ENCODE results near the gene PTTG1IP. TPM values are rescaled to one million over a fixed set of nuclear protein-coding genes. Genes with fewer than 3 reads are reported as not detected.

Gene PTTG1IP
- total RNA-seq, 1 donor from 2014 or later, result 143 TPM

GRCh38 chr21:44911068-44911383, 37.5 kb upstream of the PTTG1IP start:
- intact Hi-C loops (cut with micrococcal nuclease), result no loop called here
- no peak for ATAC-seq
- no peak for DNase-seq

- intact Hi-C loops (cut with micrococcal nuclease), result no loop called here
- DNase-seq, result no peak
- no peak for ATAC-seq
These were observed 37.0 kb upstream of the PTTG1IP start for GRCh38 chr21:44910229-44911067.

- intact Hi-C loops (cut with micrococcal nuclease), result no loop called here
- ATAC-seq, result no peak
- DNase-seq, result no peak
These were observed 36.2 kb upstream of the PTTG1IP start for GRCh38 chr21:44909719-44910118.

- no peak for DNase-seq
- ATAC-seq, result no peak
- intact Hi-C loops (cut with micrococcal nuclease), result no loop called here
These were observed 35.4 kb upstream of the PTTG1IP start for GRCh38 chr21:44908908-44909307.

GRCh38 chr21:44907966-44908895, 34.7 kb upstream of the PTTG1IP start:
- ATAC-seq (peak; percentile 4), DNase-seq (peak; percentile 52)
- intact Hi-C loops (cut with micrococcal nuclease), result no loop called here

- ATAC-seq (no peak), DNase-seq (no peak)
- intact Hi-C loops (cut with micrococcal nuclease), result no loop called here
These were observed 33.9 kb upstream of the PTTG1IP start for GRCh38 chr21:44907225-44907965.

GRCh38 chr21:44905728-44906090, 32.2 kb upstream of the PTTG1IP start:
- ATAC-seq (peak; percentile 30), DNase-seq (peak; percentile 32)
- intact Hi-C loops (cut with micrococcal nuclease), result no loop called here

GRCh38 chr21:44905016-44905727, 31.7 kb upstream of the PTTG1IP start:
- intact Hi-C loops (cut with micrococcal nuclease), result no loop called here
- peak; percentile 17 for DNase-seq
- no peak for ATAC-seq

- ATAC-seq, result no peak
- intact Hi-C loops (cut with micrococcal nuclease), result no loop called here
- peak; percentile 8 for DNase-seq
These were observed 30.8 kb upstream of the PTTG1IP start for GRCh38 chr21:44904141-44904923.

GRCh38 chr21:44903689-44904088, 30.2 kb upstream of the PTTG1IP start:
- intact Hi-C loops (cut with micrococcal nuclease), result no loop called here
- no peak for ATAC-seq
- peak; percentile 21 for DNase-seq

GRCh38 chr21:44903050-44903685, 29.7 kb upstream of the PTTG1IP start:
- ATAC-seq (no peak), DNase-seq (peak; percentile 36)

GRCh38 chr21:44902268-44903049, 29.0 kb upstream of the PTTG1IP start:
- DNase-seq, result no peak
- no peak for ATAC-seq
- intact Hi-C loops (cut with micrococcal nuclease), result no loop called here

More at GRCh38 chr21:44903050-44903685, 29.7 kb upstream of the PTTG1IP start:
- intact Hi-C loops (cut with micrococcal nuclease), result no loop called here

GRCh38 chr21:44901391-44902074, 28.0 kb upstream of the PTTG1IP start:
- ATAC-seq, result no peak
- intact Hi-C loops (cut with micrococcal nuclease), result no loop called here
- no peak for DNase-seq

- DNase-seq, result no peak
- intact Hi-C loops (cut with micrococcal nuclease), result no loop called here
- no peak for ATAC-seq
These were observed 27.2 kb upstream of the PTTG1IP start for GRCh38 chr21:44900559-44901251.

GRCh38 chr21:44899768-44900558, 26.5 kb upstream of the PTTG1IP start:
- intact Hi-C loops (cut with micrococcal nuclease), result no loop called here
- no peak for ATAC-seq
- peak; percentile 25 for DNase-seq
